Thoracic aorta (tissue), 2 donors: Measurements from ENCODE around the gene C12orf57. TPM values are rescaled to one million over a fixed set of nuclear protein-coding genes. Genes with fewer than 3 reads are reported as not detected.

Experiments used
- ATAC-seq: fragments of 150-250 bp; one replicate; pipeline ENCODE4 v1.8.0; 2017; ENCODE audit warnings: low read depth; ENCODE audit not compliant: insufficient number of reproducible peaks, low FRiP score
- DNase-seq: peaks from one replicate; pipeline ENCODE4 v3.0.0-alpha.2; 2020; ENCODE audit warnings: low spot score
- H3K27ac ChIP-seq, 2 donors: fragments of 200-600 bp; sonication (generic); 1 replicate in 1 of 2; 2 replicates in 1 of 2; pipeline ENCODE4 v1.5.1; 2016; ENCODE audit warnings: mild to moderate bottlenecking in 2 of 2, moderate library complexity in 2 of 2
- H3K27me3 ChIP-seq: fragments of 200-600 bp; sonication (generic); replicated peaks from 2 replicates; pipeline ENCODE4 v1.6.0; 2016; ENCODE audit warnings: mild to moderate bottlenecking; ENCODE audit not compliant: insufficient read depth
- H3K36me3 ChIP-seq: fragments of 200-600 bp; sonication (generic); one replicate; pipeline ENCODE4 v1.5.1; 2016
- H3K4me1 ChIP-seq, 2 donors: fragments of 200-600 bp; sonication (generic); 1 replicate in 1 of 2; 2 replicates in 1 of 2; pipeline versions ENCODE4 v1.5.1 to v1.6.0; 2016; ENCODE audit warnings: low read depth in 2 of 2, mild to moderate bottlenecking in 1 of 2; ENCODE audit not compliant: control insufficient read depth in 1 of 2
- H3K4me3 ChIP-seq: fragments of 200-600 bp; sonication (generic); 2 replicates; pipeline ENCODE4 v1.5.1; 2016; ENCODE audit warnings: mild to moderate bottlenecking
- H3K9me3 ChIP-seq: fragments of 200-600 bp; sonication (generic); 2 replicates; pipeline ENCODE4 v1.5.1; 2016
- total RNA-seq, 2 donors: library from RNA; depleted of rRNA; stranded (reverse); fragments of >200 nt; gene quantifications; one replicate each; pipeline versions ENCODE4 v1.1.0 to v1.2.3, GENCODE V29; 2016
- TF ChIP-seq, protein P1 (sequence below): fragments of 200-600 bp; sonication (generic); IDR thresholded peaks from one replicate; pipeline ENCODE4 v1.5.1; 2019; ENCODE audit warnings: antibody characterized with exemption

C12orf57 gene
- total RNA-seq, 2 donors from 2014 or later: 370 to 416 TPM

DNA sequence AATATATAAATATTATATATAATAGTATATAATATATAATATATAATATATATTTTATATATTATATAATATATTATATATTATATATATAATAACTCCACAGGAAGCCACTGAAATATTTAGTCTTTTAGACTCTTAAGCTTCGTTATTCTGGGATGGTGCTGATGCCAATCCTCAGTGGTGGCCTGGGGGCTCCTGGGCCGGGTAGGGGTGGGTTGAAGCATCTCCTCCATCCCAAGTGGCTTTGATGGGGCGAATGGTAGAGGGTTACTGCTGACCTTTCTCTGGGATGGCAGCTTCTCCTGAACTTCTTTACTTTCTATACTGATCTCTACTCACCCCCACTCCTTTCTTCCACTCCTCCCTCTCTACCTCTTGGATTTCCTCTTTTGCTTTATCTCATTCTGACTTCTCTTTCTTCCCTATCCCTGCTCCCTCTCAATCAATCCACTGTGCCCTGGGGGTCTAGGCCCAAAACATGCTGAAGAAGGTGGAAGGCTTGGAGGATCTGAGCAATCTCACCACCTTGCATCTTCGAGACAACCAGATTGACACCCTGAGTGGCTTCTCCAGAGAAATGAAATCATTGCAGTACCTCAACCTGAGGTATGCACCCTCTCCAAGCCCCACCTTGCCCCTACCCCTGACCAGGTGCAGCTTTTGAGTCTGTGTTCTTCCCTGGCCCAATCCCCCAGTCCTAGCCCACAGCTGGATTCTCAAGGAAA, 34.2 kb upstream of the C12orf57 start:
- Histone ChIP-seq H3K9me3 (no peaks in the 10 kb centered on the region), H3K36me3 (peaks cover 4% of the 10 kb centered on the region), H3K4me3 (no peak overlapping the region), H3K4me1 (peaks cover 11 to 14% of the 10 kb centered on the region in 2 donors), H3K27ac (no peak overlapping the region), H3K27me3 (no peaks in the 10 kb centered on the region)
- TF ChIP-seq, protein P1, sequence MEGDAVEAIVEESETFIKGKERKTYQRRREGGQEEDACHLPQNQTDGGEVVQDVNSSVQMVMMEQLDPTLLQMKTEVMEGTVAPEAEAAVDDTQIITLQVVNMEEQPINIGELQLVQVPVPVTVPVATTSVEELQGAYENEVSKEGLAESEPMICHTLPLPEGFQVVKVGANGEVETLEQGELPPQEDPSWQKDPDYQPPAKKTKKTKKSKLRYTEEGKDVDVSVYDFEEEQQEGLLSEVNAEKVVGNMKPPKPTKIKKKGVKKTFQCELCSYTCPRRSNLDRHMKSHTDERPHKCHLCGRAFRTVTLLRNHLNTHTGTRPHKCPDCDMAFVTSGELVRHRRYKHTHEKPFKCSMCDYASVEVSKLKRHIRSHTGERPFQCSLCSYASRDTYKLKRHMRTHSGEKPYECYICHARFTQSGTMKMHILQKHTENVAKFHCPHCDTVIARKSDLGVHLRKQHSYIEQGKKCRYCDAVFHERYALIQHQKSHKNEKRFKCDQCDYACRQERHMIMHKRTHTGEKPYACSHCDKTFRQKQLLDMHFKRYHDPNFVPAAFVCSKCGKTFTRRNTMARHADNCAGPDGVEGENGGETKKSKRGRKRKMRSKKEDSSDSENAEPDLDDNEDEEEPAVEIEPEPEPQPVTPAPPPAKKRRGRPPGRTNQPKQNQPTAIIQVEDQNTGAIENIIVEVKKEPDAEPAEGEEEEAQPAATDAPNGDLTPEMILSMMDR: no peak
- no peak for DNase-seq
- ATAC-seq: no peak

DNA sequence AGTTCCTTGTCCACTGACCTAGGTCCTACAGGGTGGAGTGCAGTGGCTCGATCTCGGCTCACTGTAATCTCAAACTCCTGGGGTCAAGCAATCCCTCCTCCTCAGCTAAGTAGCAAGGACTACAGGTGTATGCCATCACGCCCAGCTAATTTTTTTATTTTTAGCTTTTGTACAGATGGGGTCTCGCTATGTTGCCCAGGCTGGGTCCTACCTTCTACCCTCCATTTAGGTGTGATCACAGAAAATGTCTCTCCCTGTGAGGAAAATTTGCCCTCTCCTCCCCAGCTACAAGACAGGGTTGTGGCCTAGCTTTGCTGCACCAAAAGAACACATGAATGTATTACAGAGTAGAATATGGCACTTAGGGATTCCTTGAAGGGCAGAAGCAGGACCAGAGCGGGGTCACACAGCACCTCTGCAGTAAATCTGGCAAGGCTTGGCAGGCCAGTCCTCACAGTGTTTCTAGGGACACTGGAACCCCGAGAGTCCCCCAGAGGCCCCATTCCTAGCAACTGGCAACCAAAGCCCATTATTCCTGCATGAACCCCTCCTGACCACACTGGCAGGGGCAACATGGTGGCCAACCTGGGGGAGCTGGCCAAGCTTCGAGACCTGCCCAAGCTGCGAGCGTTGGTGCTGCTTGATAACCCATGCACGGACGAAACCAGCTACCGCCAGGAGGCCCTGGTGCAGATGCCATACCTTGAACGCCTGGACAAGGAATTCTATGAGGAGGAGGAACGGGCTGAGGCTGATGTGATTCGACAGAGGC, 31.5 kb upstream of the C12orf57 start:
- Histone ChIP-seq H3K27me3 (no peaks in the 10 kb centered on the region), H3K27ac (no peak overlapping the region), H3K36me3 (peaks cover 10% of the 10 kb centered on the region), H3K9me3 (no peaks in the 10 kb centered on the region), H3K4me3 (no peak overlapping the region), H3K4me1 (peaks cover 16 to 18% of the 10 kb centered on the region in 2 donors)
- TF ChIP-seq, protein P1: no peak
- DNase-seq: no peak
- ATAC-seq: no peak

DNA sequence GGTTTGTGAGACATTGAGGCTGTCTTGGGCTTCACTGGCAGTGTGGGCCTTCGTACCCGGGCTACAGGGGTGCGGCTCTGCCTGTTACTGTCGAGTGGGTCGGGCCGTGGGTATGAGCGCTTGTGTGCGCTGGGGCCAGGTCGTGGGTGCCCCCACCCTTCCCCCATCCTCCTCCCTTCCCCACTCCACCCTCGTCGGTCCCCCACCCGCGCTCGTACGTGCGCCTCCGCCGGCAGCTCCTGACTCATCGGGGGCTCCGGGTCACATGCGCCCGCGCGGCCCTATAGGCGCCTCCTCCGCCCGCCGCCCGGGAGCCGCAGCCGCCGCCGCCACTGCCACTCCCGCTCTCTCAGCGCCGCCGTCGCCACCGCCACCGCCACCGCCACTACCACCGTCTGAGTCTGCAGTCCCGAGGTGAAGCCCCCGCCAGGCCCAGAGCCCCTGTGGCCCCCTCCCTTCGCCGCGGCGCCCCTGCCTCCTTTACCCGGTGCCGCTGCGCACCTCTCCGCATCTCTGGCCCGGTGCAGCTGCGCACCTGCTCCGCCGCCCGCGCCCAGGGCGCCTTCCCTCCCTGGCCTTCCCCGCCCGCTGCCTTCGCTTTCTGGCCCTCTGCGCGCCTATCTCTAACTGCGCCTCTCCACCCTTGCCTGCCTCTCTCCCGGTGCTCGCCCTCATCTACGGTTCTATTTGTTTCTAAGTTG, 29.4 kb upstream of the C12orf57 start, which contains the start of gene ENO2:
Gene ENO2, plus strand, starts transcription at position 335 of the 701 bp plus-strand sequence. CDS start 1,253 bp downstream, outside the sequence.
- DNase-seq (peak; percentile 60), ATAC-seq (peak; percentile 77)
- H3K4me3 ChIP-seq: peak within 1 kb of the TSS; percentile 99
- no peaks in the 10 kb centered on the region for H3K27me3 ChIP-seq
- H3K9me3 ChIP-seq: no peaks in the 10 kb centered on the region
- peaks cover 16 to 18% of the 10 kb centered on the region in 2 donors for H3K4me1 ChIP-seq
- H3K27ac ChIP-seq: peak within 1 kb of the TSS; percentile 94
- peaks cover 11% of the 10 kb centered on the region for H3K36me3 ChIP-seq
- TF ChIP-seq, protein P1: no peak

DNA sequence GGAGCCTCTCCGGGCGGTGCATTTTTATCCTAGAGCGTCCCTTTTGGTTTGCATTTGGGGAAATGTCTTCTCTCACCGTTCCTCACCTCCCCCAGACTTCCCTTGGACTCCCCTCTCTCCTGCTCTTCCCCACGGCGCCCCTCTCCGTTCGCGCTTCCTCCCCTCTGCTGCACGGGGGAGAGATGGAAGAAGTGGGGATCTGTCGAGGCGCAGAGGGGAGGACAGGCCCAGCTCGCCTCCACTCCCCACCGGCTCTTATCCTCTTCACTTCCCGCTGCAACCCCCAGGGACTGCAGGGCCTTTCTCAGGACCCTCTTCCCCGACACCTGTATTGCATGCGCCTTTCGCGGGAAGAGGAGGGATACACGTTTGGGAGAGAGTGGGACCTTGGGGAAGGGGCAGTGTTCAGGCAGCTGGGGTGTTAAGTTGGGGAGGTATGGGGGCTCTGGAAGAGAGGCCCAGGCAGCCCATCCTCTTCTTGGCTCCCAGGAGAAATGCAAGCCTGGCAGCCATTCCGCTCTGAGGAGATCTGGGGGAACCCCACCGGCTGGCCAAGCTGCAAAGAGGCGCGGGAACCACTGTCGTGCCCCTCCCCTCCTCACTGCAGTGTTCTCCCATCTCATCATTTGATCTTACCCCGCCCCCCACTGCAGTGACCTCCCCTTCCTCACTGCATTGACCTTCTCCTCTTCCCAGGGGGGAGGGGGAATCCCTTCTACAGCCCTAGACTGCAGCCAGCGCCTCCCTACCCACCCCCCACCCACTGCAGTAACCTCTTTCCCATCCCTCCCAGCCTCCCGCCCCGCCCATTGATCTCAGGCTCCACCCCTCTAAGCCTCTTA, 28.7 kb upstream of the C12orf57 start:
- peaks cover 13% of the 10 kb centered on the region for H3K36me3 ChIP-seq
- peak overlapping the region; percentile 94 for H3K27ac ChIP-seq
- H3K4me3 ChIP-seq: peak overlapping the region; percentile 99
- ATAC-seq (no peak), DNase-seq (no peak)
- TF ChIP-seq, protein P1: no peak
- peaks cover 16 to 18% of the 10 kb centered on the region in 2 donors for H3K4me1 ChIP-seq
- H3K9me3 ChIP-seq: no peaks in the 10 kb centered on the region
- H3K27me3 ChIP-seq: no peaks in the 10 kb centered on the region
